GM06990 (cell line): ENCODE measurements around the gene LZTS2.

Source experiments
- DNase-seq: peaks from one replicate; pipeline ENCODE4 v3.0.0-alpha.2; 2011; ENCODE audit not compliant: insufficient read length; ENCODE audit errors: extremely low read depth
- H3K27me3 ChIP-seq: replicated peaks from 2 replicates; pipeline ENCODE4 v1.6.0; 2011; ENCODE audit warnings: low read length; ENCODE audit not compliant: control insufficient read depth, insufficient read depth
- H3K36me3 ChIP-seq: 2 replicates; pipeline ENCODE4 v1.5.1; 2011; ENCODE audit warnings: low read length; ENCODE audit not compliant: control insufficient read depth, insufficient read depth
- H3K4me3 ChIP-seq: replicated peaks from 2 replicates; pipeline ENCODE4 v1.5.1; 2011; ENCODE audit warnings: low read depth, mild to moderate bottlenecking, control low read depth, low read length
- CTCF ChIP-seq: IDR thresholded peaks from 2 replicates; pipeline ENCODE4 v1.5.1; 2011; ENCODE audit warnings: low read length, control low read depth, mild to moderate bottlenecking, inconsistent platforms; ENCODE audit not compliant: insufficient read depth, poor library complexity, severe bottlenecking

LZTS2 gene

GRCh38 chr10:101003639-101004206 lies 4.1 kb downstream of the LZTS2 start:
- Histone ChIP-seq H3K27me3 (no peaks in the 10 kb centered on the region), H3K36me3 (peaks cover 4% of the 10 kb centered on the region), H3K4me3 (no peak overlapping the region)
- DNase-seq: no peak
- no peak for TF ChIP-seq CTCF

GRCh38 chr10:101005361-101005760 lies 5.8 kb downstream of the LZTS2 start:
- H3K27me3 ChIP-seq: no peaks in the 10 kb centered on the region
- no peak overlapping the region for H3K4me3 ChIP-seq
- peaks cover 4% of the 10 kb centered on the region for H3K36me3 ChIP-seq
- DNase-seq: no peak
- TF ChIP-seq CTCF: no peak

- TF ChIP-seq CTCF: no peak
- H3K4me3 ChIP-seq: no peak overlapping the region
- peaks cover 4% of the 10 kb centered on the region for H3K36me3 ChIP-seq
- DNase-seq: no peak
- H3K27me3 ChIP-seq: no peaks in the 10 kb centered on the region
Measured at GRCh38 chr10:101005869-101006567, 6.4 kb downstream of the LZTS2 start.

GRCh38 chr10:101006593-101007098 lies 7.0 kb downstream of the LZTS2 start:
- H3K36me3 ChIP-seq: peaks cover 4% of the 10 kb centered on the region
- no peak for DNase-seq
- no peak overlapping the region for H3K4me3 ChIP-seq
- no peaks in the 10 kb centered on the region for H3K27me3 ChIP-seq
- no peak for TF ChIP-seq CTCF

- no peaks in the 10 kb centered on the region for H3K27me3 ChIP-seq
- DNase-seq: no peak
- no peak for TF ChIP-seq CTCF
- no peak overlapping the region for H3K4me3 ChIP-seq
- H3K36me3 ChIP-seq: peaks cover 4% of the 10 kb centered on the region
Measured at GRCh38 chr10:101007099-101007711, 7.6 kb downstream of the LZTS2 start.
